GM12872 (cell line): ENCODE results near the gene CLTB.

Experiments used
- CTCF ChIP-seq: IDR thresholded peaks from 3 replicates; pipeline ENCODE4 v1.5.1; 2011; ENCODE audit warnings: low read depth, mild to moderate bottlenecking, low read length, moderate library complexity; ENCODE audit not compliant: insufficient read depth

The CLTB gene

GRCh38 chr5:176368726-176369125, 47.6 kb downstream of the CLTB start:
- TF ChIP-seq CTCF: no peak

- TF ChIP-seq CTCF: no peak
Observed at GRCh38 chr5:176366232-176366894, 50.0 kb downstream of the CLTB start.

- no peak for TF ChIP-seq CTCF
Observed at GRCh38 chr5:176365351-176366231, 50.7 kb downstream of the CLTB start, which contains the start of gene ARL10. ARL10 (plus strand) TSS chr5:176365487; CDS start chr5:176365564, 77 bp downstream.

GRCh38 chr5:176364765-176365350, 51.5 kb downstream of the CLTB start:
- no peak for TF ChIP-seq CTCF

GRCh38 chr5:176362233-176362490, 54.2 kb downstream of the CLTB start:
- no peak for TF ChIP-seq CTCF

GRCh38 chr5:176361437-176362232, 54.7 kb downstream of the CLTB start, which contains the start of gene KIAA1191:
KIAA1191 (minus strand) TSS chr5:176361764; CDS start chr5:176359508, 2,256 bp downstream.
- TF ChIP-seq CTCF: peak; percentile 31; the same call in 1 of the 3 replicates

- no peak for TF ChIP-seq CTCF
Observed at GRCh38 chr5:176360894-176361436, 55.4 kb downstream of the CLTB start.
